Measurements from ENCODE around the gene CEP95. TPM values are rescaled to one million over a fixed set of nuclear protein-coding genes. Genes with fewer than 3 reads are reported as not detected.

The CEP95 gene
- total RNA-seq, 1 donor from 2014 or later: 6.9 TPM

GRCh38 chr17:64472564-64472963 lies 34.2 kb upstream of the CEP95 start:
- Histone ChIP-seq H3K4me1 (no peaks in the 10 kb centered on the region), H3K36me3 (peaks cover 0 to 3% of the 10 kb centered on the region in 2 donors), H3K27ac (no peak overlapping the region), H3K27me3 (no peaks in the 10 kb centered on the region), H3K9me3 (no peaks in the 10 kb centered on the region), H3K4me3 (no peak overlapping the region)
- TF ChIP-seq, protein P1, sequence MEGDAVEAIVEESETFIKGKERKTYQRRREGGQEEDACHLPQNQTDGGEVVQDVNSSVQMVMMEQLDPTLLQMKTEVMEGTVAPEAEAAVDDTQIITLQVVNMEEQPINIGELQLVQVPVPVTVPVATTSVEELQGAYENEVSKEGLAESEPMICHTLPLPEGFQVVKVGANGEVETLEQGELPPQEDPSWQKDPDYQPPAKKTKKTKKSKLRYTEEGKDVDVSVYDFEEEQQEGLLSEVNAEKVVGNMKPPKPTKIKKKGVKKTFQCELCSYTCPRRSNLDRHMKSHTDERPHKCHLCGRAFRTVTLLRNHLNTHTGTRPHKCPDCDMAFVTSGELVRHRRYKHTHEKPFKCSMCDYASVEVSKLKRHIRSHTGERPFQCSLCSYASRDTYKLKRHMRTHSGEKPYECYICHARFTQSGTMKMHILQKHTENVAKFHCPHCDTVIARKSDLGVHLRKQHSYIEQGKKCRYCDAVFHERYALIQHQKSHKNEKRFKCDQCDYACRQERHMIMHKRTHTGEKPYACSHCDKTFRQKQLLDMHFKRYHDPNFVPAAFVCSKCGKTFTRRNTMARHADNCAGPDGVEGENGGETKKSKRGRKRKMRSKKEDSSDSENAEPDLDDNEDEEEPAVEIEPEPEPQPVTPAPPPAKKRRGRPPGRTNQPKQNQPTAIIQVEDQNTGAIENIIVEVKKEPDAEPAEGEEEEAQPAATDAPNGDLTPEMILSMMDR (IDR thresholded peaks at IDR 0.05): no peak
- no peak for DNase-seq (ENCODE audit: low spot score in 2 of 2)
- intact Hi-C loops (cut with DNase I): no loop called here

DNA sequence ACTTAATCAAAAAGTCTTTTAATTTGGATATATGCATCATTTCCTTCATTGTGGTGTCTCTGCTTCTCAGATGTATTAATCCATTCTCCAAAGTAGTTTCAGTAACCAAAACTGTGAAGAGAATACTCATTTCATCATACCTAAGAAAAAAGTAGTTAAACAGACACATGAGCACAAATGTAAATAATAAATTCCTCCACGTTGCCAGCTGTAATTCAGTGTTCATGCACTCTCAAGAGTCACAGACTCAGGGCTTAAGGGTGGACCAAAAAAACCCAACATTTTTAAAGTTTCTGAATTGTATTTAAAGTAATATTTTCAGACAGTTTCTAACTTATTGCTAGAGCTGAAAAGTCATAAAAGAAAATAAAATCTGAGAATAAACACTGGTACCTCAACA lies 28.9 kb upstream of the CEP95 start:
- intact Hi-C loops (cut with DNase I): no loop called here
- TF ChIP-seq, protein P1 (IDR thresholded peaks at IDR 0.05): no peak
- H3K27ac ChIP-seq: no peak overlapping the region
- H3K36me3 ChIP-seq: peaks cover 17 to 36% of the 10 kb centered on the region in 2 donors
- no peak overlapping the region for H3K4me3 ChIP-seq
- H3K27me3 ChIP-seq: no peaks in the 10 kb centered on the region
- H3K9me3 ChIP-seq: no peaks in the 10 kb centered on the region
- H3K4me1 ChIP-seq: no peaks in the 10 kb centered on the region
- DNase-seq (ENCODE audit: low spot score in 2 of 2): no peak

DNA sequence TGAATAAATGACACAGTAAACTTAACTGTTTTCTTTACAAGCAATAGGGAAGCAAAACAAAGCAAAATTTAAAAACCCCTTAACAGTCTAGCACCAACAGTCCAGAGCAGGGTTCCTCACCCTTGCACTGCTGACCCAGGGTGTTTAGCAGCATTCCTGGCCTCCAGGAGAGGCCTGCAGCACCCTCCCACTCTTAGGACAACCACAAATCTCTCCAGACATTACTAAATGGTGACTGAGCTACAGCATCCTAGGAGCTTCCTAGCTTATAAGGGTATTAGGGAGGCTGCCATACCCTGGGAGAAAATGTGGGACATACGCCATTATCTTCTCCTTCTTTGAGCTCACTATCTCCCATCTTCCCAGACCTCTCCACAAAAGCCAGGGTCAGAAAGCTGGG lies 25.8 kb upstream of the CEP95 start:
- H3K27me3 ChIP-seq: no peaks in the 10 kb centered on the region
- no peak overlapping the region for H3K4me3 ChIP-seq
- peaks cover 22 to 58% of the 10 kb centered on the region in 2 donors for H3K36me3 ChIP-seq
- H3K4me1 ChIP-seq: no peaks in the 10 kb centered on the region
- H3K27ac ChIP-seq: no peak overlapping the region
- DNase-seq (ENCODE audit: low spot score in 2 of 2): no peak
- TF ChIP-seq, protein P1 (IDR thresholded peaks at IDR 0.05): no peak
- intact Hi-C loops (cut with DNase I): no loop called here
- H3K9me3 ChIP-seq: no peaks in the 10 kb centered on the region

DNA sequence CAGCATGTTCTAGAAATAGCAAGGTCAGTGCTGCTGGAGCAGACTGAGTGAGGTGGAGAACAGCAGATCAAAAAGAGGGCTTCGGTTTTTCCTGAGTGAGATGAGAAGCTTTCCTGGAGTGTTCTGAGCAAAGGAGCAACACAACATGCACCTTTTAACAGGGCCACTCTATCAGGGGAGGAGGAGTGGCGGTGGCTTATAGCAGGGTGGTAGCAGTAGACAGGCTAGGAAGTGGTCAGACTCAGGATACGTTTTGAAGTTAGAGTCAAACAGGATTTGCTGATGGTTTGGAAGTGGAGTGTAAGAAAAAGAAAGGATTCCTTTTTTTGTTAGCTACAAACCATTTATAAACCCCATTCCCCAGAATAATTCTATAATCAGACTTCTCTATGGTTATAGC lies 22.4 kb upstream of the CEP95 start:
- DNase-seq (ENCODE audit: low spot score in 2 of 2): no peak
- intact Hi-C loops (cut with DNase I): no loop called here
- Histone ChIP-seq H3K9me3 (no peaks in the 10 kb centered on the region), H3K36me3 (peaks cover 25 to 62% of the 10 kb centered on the region in 2 donors), H3K4me3 (no peak overlapping the region), H3K27me3 (no peaks in the 10 kb centered on the region), H3K27ac (no peak overlapping the region), H3K4me1 (no peaks in the 10 kb centered on the region)
- TF ChIP-seq, protein P1 (IDR thresholded peaks at IDR 0.05): no peak

GRCh38 chr17:64488301-64488700 lies 18.5 kb upstream of the CEP95 start:
- no peaks in the 10 kb centered on the region for H3K4me1 ChIP-seq
- H3K27me3 ChIP-seq: no peaks in the 10 kb centered on the region
- DNase-seq (ENCODE audit: low spot score in 2 of 2): no peak
- H3K4me3 ChIP-seq: no peak overlapping the region
- intact Hi-C loops (cut with DNase I): loop anchor here (5.0 kb wide), 1 partner anchor 66 kb away; no protein-coding TSS in a partner anchor
- no peaks in the 10 kb centered on the region for H3K9me3 ChIP-seq
- TF ChIP-seq, protein P1 (IDR thresholded peaks at IDR 0.05): no peak
- peaks cover 27 to 63% of the 10 kb centered on the region in 2 donors for H3K36me3 ChIP-seq
- H3K27ac ChIP-seq: no peak overlapping the region
